Inflammatory macrophage (primary cell): ENCODE data around the gene MRTFA.

ENCODE experiments used
- DNase-seq, 2 donors: peaks; one replicate each; pipeline ENCODE4 v3.0.0-alpha.2; 2020 to 2022
- total RNA-seq, 18 experiments: gene quantifications; one replicate each; lab custom pipeline; 2026; ENCODE audit warnings: mixed read lengths in 6 of 18, inconsistent platforms in 2 of 18; lab: John Stamatoyannopoulos, UW

MRTFA gene
- total RNA-seq, result 26.1 to 108 (median 55.1) reads per million in 18 experiments

DNA sequence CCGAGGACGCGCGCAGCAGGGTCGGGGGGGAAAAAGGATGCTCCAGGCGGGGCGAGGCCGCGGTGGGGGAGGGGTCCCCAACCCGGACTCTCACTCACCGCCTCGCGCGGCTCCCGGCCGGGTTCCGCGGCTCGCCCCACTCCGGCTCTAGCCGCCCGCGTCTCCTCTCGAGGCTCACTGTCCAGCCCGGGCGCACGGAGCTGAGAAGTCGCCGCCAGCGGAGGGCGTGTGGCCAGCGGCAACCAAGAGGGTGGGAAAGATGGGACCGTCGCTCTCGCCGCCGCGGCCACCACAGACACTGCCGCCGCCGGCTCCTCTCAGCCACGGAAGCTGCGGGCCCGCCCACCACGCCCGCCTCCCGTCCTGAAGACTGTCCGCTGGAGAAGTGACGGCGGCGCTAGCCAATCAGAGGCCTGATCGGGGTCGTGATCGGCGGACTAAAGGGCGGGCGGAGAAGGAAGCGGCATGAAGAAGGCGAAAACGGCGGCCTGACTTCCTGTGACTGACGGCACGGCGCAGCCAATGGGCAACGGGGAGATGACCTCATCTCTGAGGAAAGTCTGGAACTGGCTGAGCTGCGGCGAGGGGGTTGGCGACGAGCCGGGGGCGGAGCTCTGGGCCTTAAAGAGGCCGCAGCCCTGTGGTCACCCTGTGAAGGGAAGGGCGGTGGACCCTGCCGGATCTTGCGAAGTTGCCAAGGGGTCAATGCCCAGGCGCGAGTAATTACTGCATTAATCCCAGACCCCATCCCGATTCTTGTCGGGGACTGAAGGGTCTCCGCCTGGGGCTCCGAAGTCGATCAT lies at the start of gene MRTFA:
TSS of gene MRTFA (minus strand) at position 340 of the 803 bp plus-strand sequence.
- peak; percentile 100 for DNase-seq

DNA sequence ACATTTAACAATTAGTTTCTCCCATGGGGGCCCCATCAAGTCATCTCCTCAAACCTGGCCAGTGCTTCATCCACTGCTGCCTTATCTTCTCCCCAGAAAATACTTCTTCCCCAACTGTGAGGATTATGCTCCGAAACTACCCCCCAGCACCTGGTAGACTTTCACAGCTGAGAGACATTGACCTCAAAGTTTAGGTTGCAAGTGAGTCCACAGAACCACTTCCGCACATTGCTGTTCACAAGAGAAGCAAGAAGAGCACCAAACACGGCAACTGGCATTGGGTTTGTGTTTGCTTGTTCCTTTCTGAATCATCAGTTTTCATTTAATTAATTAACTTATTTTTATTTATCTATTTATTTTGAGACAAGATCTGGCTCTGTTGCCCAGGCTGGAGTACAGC lies 48.9 kb upstream of the MRTFA start:
- no peak for DNase-seq

DNA sequence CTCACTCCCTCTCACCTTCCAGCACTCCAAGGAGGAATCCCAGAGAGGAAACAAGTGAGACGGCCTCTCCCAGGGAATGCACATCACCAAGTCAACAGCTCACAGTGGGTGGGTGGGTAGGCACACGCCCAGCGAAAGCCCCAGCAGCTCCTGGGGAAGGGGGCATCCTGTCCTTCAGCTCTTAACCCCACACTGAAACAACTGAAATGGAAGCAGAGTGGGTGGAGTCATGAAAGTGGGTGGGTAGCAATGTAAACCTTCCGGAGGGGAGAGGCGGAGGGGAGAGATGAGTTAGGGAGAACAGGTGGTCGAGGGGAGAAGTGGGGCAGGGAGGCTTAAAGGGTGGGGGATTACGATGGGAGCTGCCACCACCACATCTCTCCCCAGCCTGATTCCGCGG lies 48.2 kb upstream of the MRTFA start:
- DNase-seq, result no peak

DNA sequence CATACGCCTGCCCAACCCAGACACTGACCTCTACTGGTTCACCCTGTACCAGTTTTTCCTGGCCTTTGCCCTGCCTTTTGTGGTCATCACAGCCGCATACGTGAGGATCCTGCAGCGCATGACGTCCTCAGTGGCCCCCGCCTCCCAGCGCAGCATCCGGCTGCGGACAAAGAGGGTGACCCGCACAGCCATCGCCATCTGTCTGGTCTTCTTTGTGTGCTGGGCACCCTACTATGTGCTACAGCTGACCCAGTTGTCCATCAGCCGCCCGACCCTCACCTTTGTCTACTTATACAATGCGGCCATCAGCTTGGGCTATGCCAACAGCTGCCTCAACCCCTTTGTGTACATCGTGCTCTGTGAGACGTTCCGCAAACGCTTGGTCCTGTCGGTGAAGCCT lies 44.9 kb upstream of the MRTFA start:
- DNase-seq, result no peak

DNA sequence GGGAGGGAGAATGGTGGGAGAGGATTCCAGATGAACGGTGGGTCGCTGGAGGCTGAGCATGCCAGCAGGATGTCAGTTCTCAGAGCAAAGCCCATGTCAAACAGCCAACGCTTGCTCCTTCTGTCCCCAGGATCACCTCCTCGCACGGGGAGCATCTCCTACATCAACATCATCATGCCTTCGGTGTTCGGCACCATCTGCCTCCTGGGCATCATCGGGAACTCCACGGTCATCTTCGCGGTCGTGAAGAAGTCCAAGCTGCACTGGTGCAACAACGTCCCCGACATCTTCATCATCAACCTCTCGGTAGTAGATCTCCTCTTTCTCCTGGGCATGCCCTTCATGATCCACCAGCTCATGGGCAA lies 44.3 kb upstream of the MRTFA start:
- DNase-seq, result no peak

DNA sequence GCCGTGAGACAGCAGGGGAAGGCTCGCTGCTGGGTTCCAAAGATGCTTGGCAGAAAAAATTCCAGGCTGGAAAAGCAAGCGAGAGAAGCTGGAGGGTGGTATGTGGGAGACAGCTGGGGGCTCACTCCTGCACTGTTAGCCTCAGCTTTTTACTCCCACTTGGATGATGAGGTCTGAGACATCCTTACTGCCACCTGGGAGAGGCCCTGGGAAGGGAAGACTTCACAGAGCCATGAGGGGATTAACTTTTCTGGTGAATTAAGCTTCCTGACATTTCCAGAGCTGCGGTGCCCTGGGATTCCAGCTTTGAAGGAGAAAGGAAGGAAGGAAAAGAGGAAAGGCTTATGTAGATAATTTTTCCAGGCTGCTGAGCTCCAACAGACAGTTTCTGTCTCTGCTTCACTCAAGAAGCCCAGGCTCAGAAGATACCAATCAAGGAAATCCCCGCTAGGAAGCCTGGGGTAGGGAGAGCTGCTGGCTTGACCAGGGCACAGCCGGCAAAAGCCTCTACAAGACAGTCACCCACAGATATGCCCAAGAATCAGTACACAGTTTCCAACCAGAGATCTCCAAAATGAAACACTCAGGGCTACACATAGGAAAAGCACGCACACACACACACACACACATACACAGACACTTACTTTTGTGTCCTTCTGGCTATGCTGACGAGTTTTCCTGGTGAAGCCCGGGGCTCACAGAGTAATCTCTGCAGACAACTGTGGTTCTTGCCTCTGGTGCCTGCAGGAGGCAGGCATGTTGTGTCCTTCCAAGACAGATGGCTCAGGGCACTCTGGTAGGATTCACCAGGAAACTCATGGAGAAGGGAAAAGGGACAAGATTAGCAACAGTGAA lies 43.7 kb upstream of the MRTFA start:
- no peak for DNase-seq

DNA sequence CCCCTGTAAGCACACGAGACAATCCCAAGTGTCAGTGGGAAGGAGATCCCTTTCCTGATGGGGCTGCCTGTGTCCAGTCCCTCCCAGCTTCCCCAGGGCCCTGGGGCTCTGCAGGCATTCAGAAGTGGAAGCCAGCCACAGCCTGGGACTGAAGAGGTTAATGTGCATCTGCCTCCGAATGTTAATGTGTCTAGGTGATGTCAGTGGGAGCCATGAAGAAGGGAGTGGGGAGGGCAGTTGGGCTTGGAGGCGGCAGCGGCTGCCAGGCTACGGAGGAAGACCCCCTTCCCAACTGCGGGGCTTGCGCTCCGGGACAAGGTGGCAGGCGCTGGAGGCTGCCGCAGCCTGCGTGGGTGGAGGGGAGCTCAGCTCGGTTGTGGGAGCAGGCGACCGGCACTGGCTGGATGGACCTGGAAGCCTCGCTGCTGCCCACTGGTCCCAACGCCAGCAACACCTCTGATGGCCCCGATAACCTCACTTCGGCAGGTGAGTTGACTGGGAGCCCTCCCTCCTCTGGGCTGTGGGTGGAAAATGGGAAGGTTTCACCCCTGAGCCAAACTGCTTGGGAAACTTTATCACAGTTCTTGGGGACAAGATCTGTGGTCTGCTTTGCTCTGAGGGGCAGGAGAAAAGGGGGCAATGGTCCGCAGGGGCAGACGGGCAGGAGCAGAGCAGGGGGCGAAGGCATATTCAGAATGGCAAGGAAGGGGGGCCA lies 42.9 kb upstream of the MRTFA start, which contains the start of gene MCHR1:
TSS of gene MCHR1 (plus strand) at position 236 of the 715 bp plus-strand sequence. CDS start at position 405, 169 bp downstream.
- DNase-seq, result no peak

DNA sequence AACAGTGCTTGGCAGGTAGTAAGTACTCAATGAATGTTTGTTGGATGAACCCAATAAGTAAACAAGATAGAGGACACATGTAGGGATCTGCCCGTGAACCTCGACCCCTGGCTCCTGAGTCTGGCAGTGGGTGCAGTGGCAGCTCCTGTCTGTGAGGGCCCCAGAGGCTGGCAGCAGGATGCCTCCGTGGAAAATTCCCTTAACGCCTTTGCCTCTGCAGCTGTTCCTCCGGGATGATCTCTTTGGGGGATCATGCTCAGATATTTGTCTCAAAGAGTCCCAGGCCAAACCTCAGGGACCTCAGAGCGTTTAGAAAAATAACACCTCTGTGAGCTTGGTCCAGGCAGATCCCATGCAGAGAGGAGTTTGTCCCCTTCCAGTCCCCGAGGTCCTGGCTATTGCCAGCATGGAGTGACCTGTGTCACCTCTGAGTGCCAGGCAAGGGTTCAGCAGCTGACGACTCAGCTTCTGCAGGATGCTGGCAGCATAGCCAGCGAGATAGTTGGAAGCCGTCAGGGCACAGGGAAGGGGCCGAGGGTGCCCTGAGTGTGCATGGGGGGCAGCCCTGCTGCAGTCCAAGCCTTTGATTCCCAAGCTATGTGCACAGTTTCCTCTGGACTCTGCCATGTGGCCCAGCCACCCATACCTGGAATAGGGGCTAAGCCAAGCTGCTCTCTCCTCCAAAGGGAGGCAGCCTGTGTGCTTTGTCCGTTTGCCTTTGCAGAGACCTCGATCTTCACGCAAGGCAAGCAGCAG lies 42.2 kb upstream of the MRTFA start:
- DNase-seq, result no peak

DNA sequence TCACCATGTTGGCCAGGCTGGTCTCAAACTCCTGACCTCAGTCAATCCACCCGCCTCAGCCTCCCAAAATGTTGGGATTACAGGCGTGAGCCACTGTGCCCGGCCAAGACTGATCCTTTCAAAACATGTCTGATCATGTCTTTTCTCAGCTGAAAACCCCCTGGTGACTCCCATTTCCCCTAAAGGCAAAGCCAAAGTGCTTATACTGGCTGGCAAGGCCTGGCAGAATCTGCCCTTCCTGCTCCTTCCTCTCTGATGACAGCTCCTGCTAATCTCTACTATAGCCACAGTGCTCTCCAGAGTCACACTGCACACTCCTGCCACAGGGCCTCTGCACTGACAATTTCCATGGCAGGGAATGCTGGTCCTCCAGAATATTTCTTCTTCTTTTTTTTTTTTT lies 40.1 kb upstream of the MRTFA start:
- no peak for DNase-seq

DNA sequence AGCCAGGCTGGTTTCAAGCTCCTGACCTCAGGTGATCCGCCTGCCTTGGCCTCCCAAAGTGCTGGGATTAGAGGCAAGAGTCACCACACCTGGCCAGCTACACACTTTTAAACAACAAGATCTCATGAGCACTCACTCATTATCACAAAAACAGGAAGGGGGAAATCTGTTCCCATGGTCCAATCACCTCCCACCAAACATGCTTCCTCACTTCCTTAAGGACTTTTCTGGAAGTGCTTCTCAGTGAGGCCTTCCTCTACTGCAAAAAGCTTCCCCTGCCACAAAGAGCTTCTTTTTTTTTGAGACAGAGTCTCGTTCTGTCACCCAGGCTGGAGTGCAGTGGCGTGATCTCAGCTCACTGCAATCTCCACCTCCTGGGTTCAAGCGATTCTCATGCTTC lies 39.6 kb upstream of the MRTFA start:
- DNase-seq, result peak; percentile 62 to 76

DNA sequence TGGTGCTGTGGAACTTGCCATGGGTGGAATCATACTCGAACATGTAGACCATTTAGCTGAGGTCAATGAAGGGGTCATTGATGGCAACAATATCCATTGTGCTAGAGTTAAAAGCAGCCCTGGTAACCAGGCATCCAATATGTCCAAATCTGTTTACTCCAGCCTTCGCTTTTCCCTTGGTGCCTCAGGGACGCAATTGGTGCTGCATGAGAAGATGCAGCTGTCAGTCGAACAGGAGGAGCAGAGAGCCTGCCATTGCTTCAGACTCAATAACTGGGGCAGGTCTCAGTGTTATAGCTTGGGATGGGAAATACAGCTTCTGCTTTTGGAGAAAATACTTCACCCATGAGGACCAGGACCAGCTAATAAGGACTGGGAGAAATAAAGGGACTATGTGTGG lies 37.8 kb upstream of the MRTFA start:
- DNase-seq, result no peak

DNA sequence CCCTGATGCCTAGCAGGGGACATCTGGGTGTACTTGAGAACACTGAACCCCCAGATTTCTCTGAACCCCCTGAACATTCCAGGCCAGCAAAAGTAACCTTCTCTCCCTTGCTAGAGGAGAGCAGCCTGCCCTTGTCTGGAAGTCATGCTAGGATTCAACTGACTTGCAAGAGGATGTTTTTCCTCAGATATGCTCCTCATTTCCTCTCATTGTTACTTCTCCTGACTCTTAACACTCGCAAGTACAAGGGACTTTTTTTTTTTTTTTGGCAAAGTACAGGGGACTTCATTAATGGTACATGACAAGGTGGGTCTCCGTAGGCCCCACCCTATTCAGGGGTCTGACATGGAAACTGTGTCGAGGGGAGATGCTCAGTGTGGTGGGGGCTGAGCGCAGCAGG lies 36.5 kb upstream of the MRTFA start:
- DNase-seq, result no peak

DNA sequence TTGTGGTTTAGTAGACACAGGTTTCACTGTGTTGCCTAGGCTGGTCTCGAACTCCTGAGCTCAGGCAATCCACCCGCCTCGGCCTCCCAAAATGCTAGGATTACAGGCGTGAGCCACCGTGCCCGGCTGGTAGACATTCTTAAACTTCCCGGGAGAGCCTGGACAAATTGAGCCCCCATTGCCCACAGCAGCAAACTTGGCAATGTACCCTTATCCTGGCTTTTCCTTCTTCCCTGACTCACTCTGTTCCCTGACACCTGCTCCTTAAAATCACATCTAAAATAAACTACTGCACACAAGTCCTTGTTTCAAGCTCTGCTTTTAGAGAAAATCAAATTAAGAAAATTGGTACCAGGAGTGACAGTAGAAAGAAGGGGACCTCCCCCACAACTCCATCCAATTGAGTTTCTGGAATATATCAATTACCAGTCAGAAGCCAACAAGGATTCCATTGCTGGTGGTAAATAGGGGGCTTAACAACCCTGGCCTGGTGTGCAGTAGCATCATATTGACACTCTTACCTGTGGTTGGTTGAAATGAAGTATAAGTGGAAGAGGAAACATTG lies 35.4 kb upstream of the MRTFA start:
- DNase-seq, result no peak

DNA sequence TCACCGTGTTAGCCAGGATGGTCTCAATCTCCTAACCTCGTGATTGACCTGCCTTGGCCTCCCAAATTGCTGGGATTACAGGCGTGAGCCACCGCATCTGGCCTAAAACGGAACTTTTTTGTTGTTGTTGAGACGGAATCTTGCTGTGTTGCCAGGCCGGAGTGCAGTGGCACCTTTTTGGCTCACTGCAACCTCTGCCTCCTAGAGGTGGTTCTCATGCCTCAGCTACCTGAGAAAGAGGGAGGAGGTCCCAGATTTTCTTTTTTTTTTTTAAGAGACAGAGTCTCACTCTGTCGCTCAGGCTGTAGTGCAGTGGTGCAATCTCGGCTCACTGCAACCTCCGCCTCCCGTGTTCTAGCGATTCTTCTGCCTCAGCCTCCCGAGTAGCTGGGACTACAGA lies 34.9 kb upstream of the MRTFA start:
- no peak for DNase-seq

DNA sequence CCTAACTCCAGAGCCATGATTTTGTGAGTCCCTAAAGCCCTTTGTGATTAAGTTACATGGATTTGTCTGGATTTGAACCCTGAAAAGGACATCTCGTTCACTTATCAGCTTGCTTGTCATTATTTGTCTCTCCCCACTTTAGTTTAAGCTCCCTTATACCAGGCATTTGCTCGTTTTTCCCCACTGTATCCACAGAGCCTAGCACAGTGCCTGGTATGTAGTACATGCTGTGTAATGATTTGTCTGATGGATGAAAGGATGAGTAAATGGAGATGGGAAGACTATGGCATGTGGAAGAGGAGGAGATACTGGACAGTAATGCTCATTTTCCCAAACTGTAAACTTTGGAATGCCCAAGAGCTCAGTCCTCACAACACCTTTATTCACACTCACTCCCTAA lies 33.5 kb upstream of the MRTFA start:
- DNase-seq, result no peak

DNA sequence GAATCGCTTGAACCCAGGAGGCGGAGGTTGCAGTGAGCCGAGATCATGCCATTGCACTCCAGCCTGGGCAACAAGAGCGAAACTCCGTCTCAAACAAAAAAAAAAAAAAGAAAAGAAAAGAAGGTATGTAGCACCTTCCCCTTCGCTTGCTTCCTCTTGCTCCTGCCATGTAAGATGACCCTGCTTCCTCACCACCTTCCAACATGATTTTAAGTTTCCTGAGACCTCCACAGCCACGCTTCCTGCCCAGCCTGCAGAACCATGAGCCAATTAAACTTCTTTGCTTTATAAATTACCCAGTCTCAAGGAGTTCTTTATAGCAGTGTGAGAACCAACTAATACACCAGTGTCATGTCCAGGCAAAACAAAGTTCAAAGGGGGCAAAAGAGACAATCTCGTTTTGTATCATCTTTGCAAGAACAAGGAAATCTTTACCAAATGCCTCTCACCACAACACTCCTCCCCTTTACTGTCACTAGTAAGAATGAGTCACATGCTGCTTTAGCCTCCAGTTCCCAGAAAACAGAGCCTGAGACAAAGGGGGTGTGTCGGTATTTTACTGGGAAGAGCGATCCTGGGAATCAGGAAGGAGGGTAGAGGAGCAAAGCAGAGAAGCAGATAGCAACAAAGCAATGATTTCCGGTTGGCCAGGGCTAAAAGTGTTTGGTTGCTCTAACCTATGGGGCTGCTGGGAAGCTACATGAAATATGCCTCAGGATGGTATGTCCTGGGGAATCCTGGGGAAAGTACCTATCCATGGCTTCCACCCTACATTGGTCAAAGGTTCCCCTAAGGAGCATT lies 32.3 kb upstream of the MRTFA start:
- DNase-seq, result peak; percentile 12 to 30

DNA sequence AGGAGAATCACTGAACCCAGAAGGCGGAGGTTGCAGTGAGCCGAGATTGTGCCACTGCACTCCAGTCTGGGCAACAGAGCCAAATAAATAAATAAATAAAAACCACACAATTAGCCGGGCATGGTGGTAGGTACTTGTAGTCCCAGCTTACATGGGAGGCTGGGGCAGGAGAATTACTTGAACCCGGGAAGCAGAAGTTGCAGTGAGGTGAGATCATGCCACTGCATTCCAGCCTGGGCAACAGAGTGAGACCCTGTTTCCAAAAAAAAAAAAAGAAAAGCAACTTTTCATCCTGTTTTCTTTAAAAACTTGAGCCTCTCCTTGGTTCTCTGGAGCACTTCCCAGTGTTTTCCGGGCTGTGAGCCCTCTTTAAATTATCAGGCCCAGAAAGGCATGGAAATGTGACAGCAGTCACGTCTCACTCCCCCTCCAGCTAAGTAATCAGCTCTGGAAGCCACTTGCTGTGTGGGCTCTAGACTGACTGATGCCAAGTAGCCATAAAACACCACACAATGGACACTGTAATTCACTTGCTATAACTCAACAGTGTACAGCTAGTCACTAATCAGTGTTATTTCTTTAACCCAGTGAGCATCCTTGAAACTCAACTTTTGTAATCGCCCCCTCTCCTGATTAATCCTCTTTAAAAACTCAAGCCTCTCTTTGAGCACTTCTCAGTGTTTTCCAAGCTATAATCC lies 29.8 kb upstream of the MRTFA start:
- no peak for DNase-seq

DNA sequence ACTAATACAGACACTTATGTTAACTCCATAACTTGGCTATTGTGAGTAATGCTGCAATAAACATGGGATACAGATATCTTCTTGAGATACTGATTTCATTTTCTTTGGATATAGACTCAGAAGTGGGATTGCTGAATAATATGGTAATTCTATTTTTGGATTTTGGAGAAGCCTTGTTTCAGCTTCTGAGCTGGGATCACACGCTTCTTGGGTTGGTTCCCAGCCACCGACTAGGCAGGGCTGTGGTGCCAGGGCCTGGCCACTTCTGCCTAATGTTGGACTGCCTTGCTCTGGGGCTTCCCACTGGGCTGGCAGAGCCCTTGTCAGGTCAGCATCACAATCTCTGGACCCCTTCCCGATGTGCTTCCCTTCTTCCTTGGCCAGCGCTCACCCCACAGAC lies 28.8 kb upstream of the MRTFA start:
- DNase-seq, result peak in 1 of 2 donors; percentile 21

DNA sequence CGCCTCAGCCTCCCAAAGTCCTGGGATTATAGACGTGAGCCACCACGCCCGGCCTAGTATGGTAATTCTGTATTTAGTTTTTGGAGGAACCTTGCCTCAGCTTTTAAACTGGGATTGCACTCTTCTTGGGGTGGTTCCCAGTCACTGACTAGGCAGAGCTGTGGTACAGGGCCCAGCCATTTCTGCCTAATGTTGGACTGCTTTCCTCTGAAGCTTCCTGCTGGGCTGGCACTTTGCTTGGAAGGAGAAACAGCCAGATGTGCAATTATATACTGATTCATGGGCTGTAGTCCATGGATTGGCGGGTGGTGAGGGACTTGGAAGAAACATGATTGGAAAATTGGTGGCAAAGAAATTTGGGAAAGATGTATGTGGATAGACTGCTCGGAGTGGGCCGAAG lies 25.2 kb upstream of the MRTFA start:
- DNase-seq, result no peak

DNA sequence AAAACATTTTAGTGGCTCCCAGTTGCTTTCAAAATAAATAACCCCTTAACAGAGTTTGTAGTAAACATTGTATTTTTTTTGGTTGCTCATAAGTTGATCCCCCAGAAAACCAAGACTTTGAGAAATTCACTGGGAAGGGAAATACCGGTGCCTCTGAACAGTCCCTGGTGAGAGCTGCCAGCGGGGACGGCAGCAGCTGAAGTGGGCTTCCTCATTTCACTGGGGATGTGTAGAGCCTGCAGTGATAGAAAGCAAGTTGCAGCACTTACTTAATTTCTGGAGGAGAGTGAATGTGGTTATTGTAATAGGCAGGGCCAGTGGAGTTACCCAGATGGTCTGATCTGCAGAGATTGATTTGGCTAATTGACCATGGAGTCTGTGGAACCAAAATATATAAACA lies 24.2 kb upstream of the MRTFA start:
- peak; percentile 46 to 67 for DNase-seq

DNA sequence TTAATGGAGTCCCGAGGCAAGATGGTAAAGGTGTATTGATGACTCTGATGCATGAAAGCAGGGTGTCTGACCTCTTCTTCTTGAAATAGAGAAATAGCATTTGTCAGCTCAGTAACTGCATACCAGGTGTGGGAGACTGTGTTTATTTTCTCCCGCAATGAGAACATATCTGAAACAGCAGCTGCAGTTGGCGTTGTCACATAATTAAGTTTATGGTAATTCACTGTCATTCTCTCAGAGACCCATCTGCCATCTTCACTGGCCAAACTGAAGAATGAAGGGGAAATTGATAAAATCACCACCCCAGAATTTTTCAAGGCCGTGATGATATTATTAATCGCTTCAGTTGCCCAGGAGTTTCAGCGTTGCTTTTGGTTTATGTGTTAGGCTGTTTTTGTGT lies 22.6 kb upstream of the MRTFA start:
- no peak for DNase-seq
